Natural killer cell treated with Interleukin-12 subunit alpha and Interleukin-12 subunit beta and Interleukin-15 and Interleukin-18, amount 100 ng/mL, for 72 hours (primary cell): ENCODE data around the gene WSCD2. TPM values are rescaled to one million over a fixed set of nuclear protein-coding genes. Genes with fewer than 3 reads are reported as not detected.

Experiments used
- ATAC-seq, 2 donors: fragments of 150-1000 bp; cut with Tn5 transposase in 1 of 2; sonication (Bioruptor Pico), chemical (Tn5 transposase) in 1 of 2; 2 replicates each; pipeline ENCODE4 v1.10.0; 2021
- DNase-seq: peaks from one replicate; pipeline ENCODE4 v3.0.0; 2022; ENCODE audit warnings: low spot score
- H3K27ac Mint-ChIP-seq, 2 donors: 1 replicate in 1 of 2; 2 replicates in 1 of 2; pipeline ENCODE4 v1.8.0; 2022; ENCODE audit warnings: mixed read lengths in 2 of 2, mild to moderate bottlenecking in 1 of 2, moderate library complexity in 1 of 2
- H3K27me3 Mint-ChIP-seq, 2 donors: 1 replicate in 1 of 2; 2 replicates in 1 of 2; pipeline ENCODE4 v1.8.0; 2022; ENCODE audit warnings: mixed read lengths in 2 of 2
- H3K36me3 Mint-ChIP-seq: one replicate; pipeline ENCODE4 v1.8.0; 2022; ENCODE audit warnings: mixed read lengths
- H3K4me1 Mint-ChIP-seq, 2 donors: 1 replicate in 1 of 2; 2 replicates in 1 of 2; pipeline ENCODE4 v1.8.0; 2022; ENCODE audit warnings: low read depth in 2 of 2, mixed read lengths in 2 of 2, mild to moderate bottlenecking in 1 of 2
- H3K4me3 Mint-ChIP-seq: one replicate; pipeline ENCODE4 v1.8.0; 2022; ENCODE audit warnings: mixed read lengths
- H3K9me3 Mint-ChIP-seq: 2 replicates; pipeline ENCODE4 v1.8.0; 2022; ENCODE audit warnings: mixed read lengths
- total RNA-seq, 2 donors: library from RNA; stranded (reverse); gene quantifications; one replicate each; pipeline ENCODE4 v1.2.3, GENCODE V29; 2022

WSCD2 gene
- total RNA-seq, 2 donors from 2014 or later = not detected

GRCh38 chr12:108145011-108145410, 15.9 kb downstream of the WSCD2 start:
- no peaks in the 10 kb centered on the region for H3K36me3 Mint-ChIP-seq
- H3K4me3 Mint-ChIP-seq = no peak overlapping the region
- ATAC-seq (no peak), DNase-seq (no peak)
- no peaks in the 10 kb centered on the region for H3K4me1 Mint-ChIP-seq
- peaks cover 2 to 12% of the 10 kb centered on the region in 2 donors for H3K27me3 Mint-ChIP-seq
- H3K27ac Mint-ChIP-seq = no peak overlapping the region
- no peaks in the 10 kb centered on the region for H3K9me3 Mint-ChIP-seq

GRCh38 chr12:108146035-108146893, 17.2 kb downstream of the WSCD2 start:
- H3K4me1 Mint-ChIP-seq = no peaks in the 10 kb centered on the region
- no peaks in the 10 kb centered on the region for H3K9me3 Mint-ChIP-seq
- peaks cover 8 to 13% of the 10 kb centered on the region in 2 donors for H3K27me3 Mint-ChIP-seq
- DNase-seq (no peak), ATAC-seq (no peak)
- H3K4me3 Mint-ChIP-seq = no peak overlapping the region
- H3K27ac Mint-ChIP-seq = no peak overlapping the region
- no peaks in the 10 kb centered on the region for H3K36me3 Mint-ChIP-seq

GRCh38 chr12:108147279-108147678, 18.2 kb downstream of the WSCD2 start:
- no peaks in the 10 kb centered on the region for H3K36me3 Mint-ChIP-seq
- no peak overlapping the region for H3K4me3 Mint-ChIP-seq
- DNase-seq (no peak), ATAC-seq (no peak)
- no peaks in the 10 kb centered on the region for H3K9me3 Mint-ChIP-seq
- H3K27ac Mint-ChIP-seq = no peak overlapping the region
- H3K4me1 Mint-ChIP-seq = no peaks in the 10 kb centered on the region
- peaks cover 8 to 11% of the 10 kb centered on the region in 2 donors for H3K27me3 Mint-ChIP-seq

- H3K27ac Mint-ChIP-seq = no peak overlapping the region
Observed at GRCh38 chr12:108148521-108149074, 19.5 kb downstream of the WSCD2 start.

GRCh38 chr12:108150436-108150835, 21.3 kb downstream of the WSCD2 start:
- H3K4me1 Mint-ChIP-seq = no peaks in the 10 kb centered on the region
- H3K36me3 Mint-ChIP-seq = no peaks in the 10 kb centered on the region
- H3K4me3 Mint-ChIP-seq = no peak overlapping the region
- H3K27me3 Mint-ChIP-seq = peaks cover 21 to 30% of the 10 kb centered on the region in 2 donors
- H3K9me3 Mint-ChIP-seq = no peaks in the 10 kb centered on the region
- DNase-seq (no peak), ATAC-seq (no peak)
- H3K27ac Mint-ChIP-seq = no peak overlapping the region

More at GRCh38 chr12:108148521-108149074, 19.5 kb downstream of the WSCD2 start:
- ATAC-seq = no peak
- peaks cover 10 to 11% of the 10 kb centered on the region in 2 donors for H3K27me3 Mint-ChIP-seq
- no peaks in the 10 kb centered on the region for H3K36me3 Mint-ChIP-seq
- no peaks in the 10 kb centered on the region for H3K9me3 Mint-ChIP-seq
- DNase-seq = no peak
- no peak overlapping the region for H3K4me3 Mint-ChIP-seq
- no peaks in the 10 kb centered on the region for H3K4me1 Mint-ChIP-seq

- DNase-seq = no peak
- no peak for ATAC-seq
- Mint-ChIP-seq H3K36me3 (no peaks in the 10 kb centered on the region), H3K4me3 (no peak overlapping the region), H3K4me1 (no peaks in the 10 kb centered on the region), H3K27me3 (peaks cover 22 to 33% of the 10 kb centered on the region in 2 donors), H3K27ac (no peak overlapping the region), H3K9me3 (no peaks in the 10 kb centered on the region)
Observed at GRCh38 chr12:108151533-108152169, 22.6 kb downstream of the WSCD2 start.

- Mint-ChIP-seq H3K9me3 (no peaks in the 10 kb centered on the region), H3K4me1 (no peaks in the 10 kb centered on the region), H3K4me3 (no peak overlapping the region), H3K27me3 (peaks cover 26 to 38% of the 10 kb centered on the region in 2 donors), H3K27ac (no peak overlapping the region), H3K36me3 (no peaks in the 10 kb centered on the region)
- no peak for DNase-seq
- no peak for ATAC-seq
Observed at GRCh38 chr12:108152170-108152538, 23.1 kb downstream of the WSCD2 start.

GRCh38 chr12:108156717-108157116, 27.6 kb downstream of the WSCD2 start:
- Mint-ChIP-seq H3K36me3 (no peaks in the 10 kb centered on the region), H3K27me3 (peaks cover 26 to 38% of the 10 kb centered on the region in 2 donors), H3K27ac (no peak overlapping the region), H3K9me3 (no peaks in the 10 kb centered on the region), H3K4me1 (no peaks in the 10 kb centered on the region), H3K4me3 (no peak overlapping the region)
- no peak for DNase-seq
- no peak for ATAC-seq

GRCh38 chr12:108157870-108158459, 28.9 kb downstream of the WSCD2 start:
- no peak for DNase-seq
- Mint-ChIP-seq H3K4me3 (no peak overlapping the region), H3K9me3 (no peaks in the 10 kb centered on the region), H3K27ac (no peak overlapping the region), H3K27me3 (peaks cover 26 to 38% of the 10 kb centered on the region in 2 donors), H3K36me3 (no peaks in the 10 kb centered on the region), H3K4me1 (no peaks in the 10 kb centered on the region)
- no peak for ATAC-seq

GRCh38 chr12:108162207-108162606, 33.1 kb downstream of the WSCD2 start:
- Mint-ChIP-seq H3K36me3 (no peaks in the 10 kb centered on the region), H3K9me3 (no peaks in the 10 kb centered on the region), H3K27ac (no peak overlapping the region), H3K4me3 (no peak overlapping the region), H3K27me3 (peaks cover 11 to 19% of the 10 kb centered on the region in 2 donors), H3K4me1 (no peaks in the 10 kb centered on the region)
- DNase-seq = no peak
- ATAC-seq = no peak

- H3K9me3 Mint-ChIP-seq = no peaks in the 10 kb centered on the region
- no peaks in the 10 kb centered on the region for H3K4me1 Mint-ChIP-seq
- no peak for DNase-seq
- no peaks in the 10 kb centered on the region for H3K36me3 Mint-ChIP-seq
- no peak for ATAC-seq
- H3K27ac Mint-ChIP-seq = no peak overlapping the region
- peaks cover 28 to 36% of the 10 kb centered on the region in 2 donors for H3K27me3 Mint-ChIP-seq
- H3K4me3 Mint-ChIP-seq = no peak overlapping the region
Observed at GRCh38 chr12:108166505-108166904, 37.4 kb downstream of the WSCD2 start.

GRCh38 chr12:108167974-108168373, 38.9 kb downstream of the WSCD2 start:
- peaks cover 28 to 36% of the 10 kb centered on the region in 2 donors for H3K27me3 Mint-ChIP-seq
- ATAC-seq = no peak
- no peaks in the 10 kb centered on the region for H3K36me3 Mint-ChIP-seq
- H3K27ac Mint-ChIP-seq = no peak overlapping the region
- H3K9me3 Mint-ChIP-seq = no peaks in the 10 kb centered on the region
- DNase-seq = no peak
- H3K4me3 Mint-ChIP-seq = no peak overlapping the region
- H3K4me1 Mint-ChIP-seq = no peaks in the 10 kb centered on the region

- Mint-ChIP-seq H3K9me3 (no peaks in the 10 kb centered on the region), H3K27me3 (peaks cover 25 to 31% of the 10 kb centered on the region in 2 donors), H3K36me3 (no peaks in the 10 kb centered on the region), H3K4me3 (no peak overlapping the region), H3K27ac (no peak overlapping the region), H3K4me1 (no peaks in the 10 kb centered on the region)
- no peak for ATAC-seq
- DNase-seq = no peak
Observed at GRCh38 chr12:108169708-108170107, 40.6 kb downstream of the WSCD2 start.

GRCh38 chr12:108170164-108170563, 41.1 kb downstream of the WSCD2 start:
- Mint-ChIP-seq H3K27me3 (peaks cover 25 to 29% of the 10 kb centered on the region in 2 donors), H3K27ac (no peak overlapping the region), H3K4me3 (no peak overlapping the region), H3K4me1 (no peaks in the 10 kb centered on the region), H3K36me3 (no peaks in the 10 kb centered on the region), H3K9me3 (no peaks in the 10 kb centered on the region)
- DNase-seq = no peak
- no peak for ATAC-seq
